GM23338 (cell line): ENCODE results near the gene PPM1H. TPM values are rescaled to one million over a fixed set of nuclear protein-coding genes. Genes with fewer than 3 reads are reported as not detected.

Source experiments
- ATAC-seq: fragments of 200-7000 bp; cut with Tn5 transposase; 3 replicates; pipeline ENCODE4 v1.9.1; 2020
- DNase-seq: peaks from one replicate; pipeline ENCODE4 v3.0.0-alpha.2; 2015; ENCODE audit warnings: low spot score
- H2AFZ ChIP-seq: fragments of 200-600 bp; sonication (generic); 2 replicates; pipeline ENCODE4 v1.8.0; 2016; ENCODE audit warnings: antibody characterized with exemption, mild to moderate bottlenecking, moderate library complexity
- H3F3A ChIP-seq: fragments of 200-600 bp; sonication (generic); replicated peaks from 2 replicates; pipeline ENCODE4 v1.8.0; 2017; ENCODE audit warnings: antibody characterized with exemption, mixed run types, low read depth
- H3K27ac ChIP-seq: fragments of 200-600 bp; sonication (generic); 2 replicates; pipeline ENCODE4 v1.6.1; 2016; ENCODE audit warnings: low read depth
- H3K27me3 ChIP-seq: fragments of 200-600 bp; sonication (generic); 2 replicates; pipeline ENCODE4 v1.8.0; 2016; ENCODE audit warnings: mild to moderate bottlenecking, mixed run types, moderate library complexity; ENCODE audit not compliant: insufficient read depth
- H3K36me3 ChIP-seq: fragments of 200-600 bp; sonication (generic); 2 replicates; pipeline ENCODE4 v1.8.0; 2016; ENCODE audit warnings: mild to moderate bottlenecking; ENCODE audit not compliant: insufficient read depth
- H3K4me1 ChIP-seq: fragments of 200-600 bp; sonication (generic); 2 replicates; pipeline ENCODE4 v1.8.0; 2016; ENCODE audit warnings: mild to moderate bottlenecking, moderate library complexity; ENCODE audit not compliant: insufficient read depth
- H3K4me2 ChIP-seq: fragments of 200-600 bp; sonication (generic); 2 replicates; pipeline ENCODE4 v1.7.1; 2017; ENCODE audit warnings: mixed run types
- H3K4me3 ChIP-seq: fragments of 200-600 bp; sonication (generic); 2 replicates; pipeline ENCODE4 v1.6.1; 2016; ENCODE audit warnings: mixed run types
- H3K79me2 ChIP-seq: fragments of 200-600 bp; sonication (generic); replicated peaks from 2 replicates; pipeline ENCODE4 v1.8.0; 2017; ENCODE audit warnings: mild to moderate bottlenecking; ENCODE audit not compliant: insufficient read depth
- H3K9me2 ChIP-seq: fragments of 200-600 bp; sonication (generic); 2 replicates; pipeline ENCODE4 v1.8.0; 2017; ENCODE audit not compliant: insufficient read depth
- H4K20me1 ChIP-seq: fragments of 200-600 bp; sonication (generic); replicated peaks from 2 replicates; pipeline ENCODE4 v1.8.0; 2017; ENCODE audit warnings: mild to moderate bottlenecking; ENCODE audit not compliant: insufficient read depth
- H3K27ac Mint-ChIP-seq: 2 replicates; pipeline ENCODE4 v1.8.0; 2020; ENCODE audit warnings: inconsistent platforms, mild to moderate bottlenecking, moderate library complexity, mixed read lengths
- H3K27me3 Mint-ChIP-seq: 3 replicates; pipeline ENCODE4 v1.8.0; 2022; ENCODE audit warnings: low read depth, mild to moderate bottlenecking, moderate library complexity, mixed read lengths, inconsistent platforms; ENCODE audit not compliant: insufficient read depth, poor library complexity
- H3K36me3 Mint-ChIP-seq: 3 replicates; pipeline ENCODE4 v1.8.0; 2021; ENCODE audit warnings: low read depth, mild to moderate bottlenecking, inconsistent platforms, moderate library complexity, mixed read lengths
- H3K4me1 Mint-ChIP-seq: 3 replicates; pipeline ENCODE4 v1.8.0; 2020; ENCODE audit warnings: mild to moderate bottlenecking, inconsistent platforms, mixed read lengths
- H3K4me3 Mint-ChIP-seq: 3 replicates; pipeline ENCODE4 v1.8.0; 2021; ENCODE audit warnings: moderate library complexity, mild to moderate bottlenecking, inconsistent platforms, mixed read lengths
- H3K9me3 Mint-ChIP-seq: 3 replicates; pipeline ENCODE4 v1.8.0; 2020; ENCODE audit warnings: moderate library complexity, mild to moderate bottlenecking, inconsistent platforms, mixed read lengths
- CREB1 ChIP-seq: fragments of 250-450 bp; sonication (Bioruptor Pico); IDR thresholded peaks from 2 replicates; pipeline ENCODE4 v1.5.0; 2020; ENCODE audit warnings: low read depth, mild to moderate bottlenecking, moderate library complexity
- EZH2 ChIP-seq: fragments of 200-600 bp; sonication (generic); IDR thresholded peaks from one replicate; pipeline ENCODE4 v1.8.0; 2017; ENCODE audit warnings: antibody characterized with exemption, mild to moderate bottlenecking, low read depth; ENCODE audit not compliant: unreplicated experiment
- EZH2phosphoT487 ChIP-seq: fragments of 200-600 bp; sonication (generic); IDR thresholded peaks from one replicate; pipeline ENCODE4 v1.8.1; 2018; ENCODE audit warnings: antibody characterized with exemption; ENCODE audit not compliant: unreplicated experiment
- JUNB ChIP-seq: IDR thresholded peaks from one replicate; pipeline ENCODE4 v1.6.1; 2016; ENCODE audit warnings: antibody characterized with exemption; ENCODE audit not compliant: unreplicated experiment
- NANOG ChIP-seq: IDR thresholded peaks from 2 replicates; pipeline ENCODE4 v1.6.1; 2016; ENCODE audit warnings: antibody characterized with exemption, borderline replicate concordance
- POLR2AphosphoS5 ChIP-seq: IDR thresholded peaks from 2 replicates; pipeline ENCODE4 v1.6.1; 2016; ENCODE audit warnings: antibody characterized with exemption, low read depth
- STAT1 ChIP-seq: IDR thresholded peaks from one replicate; pipeline ENCODE4 v1.6.1; 2016; ENCODE audit warnings: antibody characterized with exemption; ENCODE audit not compliant: unreplicated experiment
- ZNF114 ChIP-seq: fragments of 250-450 bp; sonication (Bioruptor Pico); IDR thresholded peaks from 2 replicates; pipeline ENCODE4 v1.5.0; 2020; ENCODE audit warnings: mild to moderate bottlenecking, moderate library complexity
- ZNF331 ChIP-seq: fragments of 250-450 bp; sonication (Bioruptor Pico); IDR thresholded peaks from 2 replicates; pipeline ENCODE4 v1.5.0; 2020; ENCODE audit warnings: low read depth, mild to moderate bottlenecking, moderate library complexity
- polyA plus RNA-seq: library from polyadenylated mRNA; unstranded; fragments of >200 nt; fragmentation: Nextera tagmentation; extraction: Ambion mirVana; gene quantifications from 2 replicates; pipeline ENCODE4 v1.2.1, GENCODE V29; 2016
- total RNA-seq: library from RNA; depleted of rRNA; stranded (reverse); fragments of >200 nt; shearing (Covaris generic); gene quantifications from 2 replicates; pipeline ENCODE4 v1.2.3, GENCODE V29; 2014
- TF ChIP-seq, protein P1 (sequence below), 2 experiments: fragments of 200-600 bp in 1 of 2; sonication (generic) in 1 of 2; conservative IDR thresholded peaks; 2 replicates each; pipeline versions ENCODE4 v1.5.1 to v1.6.1; 2016 to 2017; ENCODE audit warnings: antibody characterized with exemption in 2 of 2, low read depth in 2 of 2, mild to moderate bottlenecking in 2 of 2, moderate library complexity in 1 of 2
- TF ChIP-seq, protein P2 (sequence below): IDR thresholded peaks from one replicate; pipeline ENCODE4 v1.6.1; 2018; ENCODE audit warnings: antibody characterized with exemption; ENCODE audit not compliant: unreplicated experiment

PPM1H gene
- total and polyA plus RNA-seq, 2 experiments from 2014 or later: 11.4 to 41.2 TPM

DNA sequence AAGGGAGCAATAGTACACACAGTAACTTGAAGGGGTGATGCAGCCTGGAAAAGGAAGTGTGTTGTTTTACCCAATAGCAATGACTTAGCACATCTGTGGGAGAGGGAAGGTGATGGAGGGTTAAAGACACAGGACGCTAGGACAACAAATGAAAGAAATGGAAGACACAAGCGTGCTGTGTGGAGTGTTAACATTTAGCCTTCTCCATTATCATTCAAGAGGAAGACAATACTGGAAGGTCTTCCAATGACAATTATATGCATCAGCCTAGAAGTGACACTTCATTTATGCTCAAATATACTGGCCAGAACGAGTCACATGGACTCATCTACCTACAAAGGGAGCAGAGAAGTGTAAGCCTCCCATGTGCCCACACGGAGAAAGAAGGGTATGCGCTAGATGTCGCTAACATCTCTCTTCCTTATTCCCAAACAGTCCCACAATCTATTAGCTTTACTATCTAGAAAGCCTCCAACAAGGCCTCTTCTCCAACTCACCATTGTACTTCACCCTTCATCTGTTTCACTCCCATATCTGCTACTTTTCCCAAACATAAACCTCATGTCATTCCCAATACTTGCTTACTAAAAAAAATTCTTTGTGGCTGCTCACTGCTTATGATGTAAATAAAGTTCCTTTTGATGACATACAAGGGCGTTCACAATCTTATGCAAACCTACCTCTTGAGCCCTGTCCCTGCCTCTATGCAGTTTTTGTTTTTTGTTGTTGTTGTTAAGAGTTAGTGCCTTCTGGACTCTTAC is 20.3 kb downstream of the PPM1H start:
- Histone ChIP-seq H3K4me3 (no peak overlapping the region; the same call in 1 of the 2 replicates), H3K36me3 (no peaks in the 10 kb centered on the region), H2AFZ (no peak overlapping the region), H3K79me2 (peaks cover 73% of the 10 kb centered on the region), H3F3A (no peaks in the 10 kb centered on the region), H3K9me2 (no peaks in the 10 kb centered on the region), H3K27me3 (no peaks in the 10 kb centered on the region), H4K20me1 (no peaks in the 10 kb centered on the region; the same call in 1 of the 2 replicates), H3K27ac (peak overlapping the region; percentile 78), H3K4me1 (peaks cover 56% of the 10 kb centered on the region), H3K4me2 (peak overlapping the region; percentile 48)
- DNase-seq (no peak), ATAC-seq (peak; percentile 21)
- TF ChIP-seq EZH2phosphoT487 (no peak), CREB1 (CRISPR knock-in tag) (no peak)
- TF ChIP-seq, protein P1, sequence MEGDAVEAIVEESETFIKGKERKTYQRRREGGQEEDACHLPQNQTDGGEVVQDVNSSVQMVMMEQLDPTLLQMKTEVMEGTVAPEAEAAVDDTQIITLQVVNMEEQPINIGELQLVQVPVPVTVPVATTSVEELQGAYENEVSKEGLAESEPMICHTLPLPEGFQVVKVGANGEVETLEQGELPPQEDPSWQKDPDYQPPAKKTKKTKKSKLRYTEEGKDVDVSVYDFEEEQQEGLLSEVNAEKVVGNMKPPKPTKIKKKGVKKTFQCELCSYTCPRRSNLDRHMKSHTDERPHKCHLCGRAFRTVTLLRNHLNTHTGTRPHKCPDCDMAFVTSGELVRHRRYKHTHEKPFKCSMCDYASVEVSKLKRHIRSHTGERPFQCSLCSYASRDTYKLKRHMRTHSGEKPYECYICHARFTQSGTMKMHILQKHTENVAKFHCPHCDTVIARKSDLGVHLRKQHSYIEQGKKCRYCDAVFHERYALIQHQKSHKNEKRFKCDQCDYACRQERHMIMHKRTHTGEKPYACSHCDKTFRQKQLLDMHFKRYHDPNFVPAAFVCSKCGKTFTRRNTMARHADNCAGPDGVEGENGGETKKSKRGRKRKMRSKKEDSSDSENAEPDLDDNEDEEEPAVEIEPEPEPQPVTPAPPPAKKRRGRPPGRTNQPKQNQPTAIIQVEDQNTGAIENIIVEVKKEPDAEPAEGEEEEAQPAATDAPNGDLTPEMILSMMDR (conservative IDR thresholded peaks at IDR 0.05; ENCODE audit: low read depth in 2 of 2): peak; percentile 20 to 39; a peak in 3 of 4 replicates
- Mint-ChIP-seq H3K36me3 (peaks cover 10% of the 10 kb centered on the region; the same call in 2 of the 3 replicates), H3K9me3 (no peaks in the 10 kb centered on the region), H3K4me3 (no peak overlapping the region), H3K27me3 (peaks cover 3% of the 10 kb centered on the region), H3K4me1 (peaks cover 76% of the 10 kb centered on the region), H3K27ac (peak overlapping the region; percentile 87)

DNA sequence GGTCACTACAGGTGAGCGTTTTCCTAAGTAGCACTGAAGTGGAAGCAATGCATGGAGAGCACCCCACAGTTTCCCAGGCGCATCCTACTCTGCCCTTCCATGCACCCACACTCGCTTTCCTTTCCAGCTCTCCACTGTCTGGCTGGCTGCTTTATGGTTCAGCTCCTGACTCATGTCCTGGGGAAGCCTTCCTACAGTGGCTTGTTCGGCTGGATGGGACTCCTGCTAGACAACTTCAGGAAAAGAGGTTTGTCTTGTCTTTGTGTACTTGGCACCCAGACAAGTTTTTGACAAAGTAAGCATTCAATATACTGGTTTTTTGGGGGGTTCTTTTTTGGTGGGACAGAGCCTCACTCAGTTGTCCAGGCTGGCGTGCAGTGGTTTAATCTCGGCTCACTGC is 21.6 kb downstream of the PPM1H start:
- ATAC-seq (no peak), DNase-seq (no peak)
- Histone ChIP-seq H3K4me2 (0 out of 2 replicates have a peak overlapping the region, but pooled peaks have one; percentile 5), H2AFZ (no peak overlapping the region), H3K36me3 (no peaks in the 10 kb centered on the region), H3K4me3 (no peak overlapping the region), H3K27ac (no peak overlapping the region), H3K79me2 (peaks cover 76% of the 10 kb centered on the region), H3K27me3 (no peaks in the 10 kb centered on the region), H4K20me1 (no peaks in the 10 kb centered on the region; the same call in 1 of the 2 replicates), H3K4me1 (peaks cover 48% of the 10 kb centered on the region), H3K9me2 (no peaks in the 10 kb centered on the region), H3F3A (no peaks in the 10 kb centered on the region)
- Mint-ChIP-seq H3K27ac (no peak overlapping the region), H3K36me3 (peaks cover 10% of the 10 kb centered on the region; the same call in 2 of the 3 replicates), H3K4me1 (peaks cover 75% of the 10 kb centered on the region), H3K4me3 (no peak overlapping the region), H3K27me3 (peaks cover 2% of the 10 kb centered on the region), H3K9me3 (no peaks in the 10 kb centered on the region)
- no peak for TF ChIP-seq EZH2phosphoT487
- no peak for TF ChIP-seq ZNF114 (CRISPR knock-in tag)
- no peak for TF ChIP-seq NANOG
- no peak for TF ChIP-seq STAT1
- no peak for TF ChIP-seq JUNB
- TF ChIP-seq POLR2AphosphoS5: no peak
- TF ChIP-seq, protein P2, sequence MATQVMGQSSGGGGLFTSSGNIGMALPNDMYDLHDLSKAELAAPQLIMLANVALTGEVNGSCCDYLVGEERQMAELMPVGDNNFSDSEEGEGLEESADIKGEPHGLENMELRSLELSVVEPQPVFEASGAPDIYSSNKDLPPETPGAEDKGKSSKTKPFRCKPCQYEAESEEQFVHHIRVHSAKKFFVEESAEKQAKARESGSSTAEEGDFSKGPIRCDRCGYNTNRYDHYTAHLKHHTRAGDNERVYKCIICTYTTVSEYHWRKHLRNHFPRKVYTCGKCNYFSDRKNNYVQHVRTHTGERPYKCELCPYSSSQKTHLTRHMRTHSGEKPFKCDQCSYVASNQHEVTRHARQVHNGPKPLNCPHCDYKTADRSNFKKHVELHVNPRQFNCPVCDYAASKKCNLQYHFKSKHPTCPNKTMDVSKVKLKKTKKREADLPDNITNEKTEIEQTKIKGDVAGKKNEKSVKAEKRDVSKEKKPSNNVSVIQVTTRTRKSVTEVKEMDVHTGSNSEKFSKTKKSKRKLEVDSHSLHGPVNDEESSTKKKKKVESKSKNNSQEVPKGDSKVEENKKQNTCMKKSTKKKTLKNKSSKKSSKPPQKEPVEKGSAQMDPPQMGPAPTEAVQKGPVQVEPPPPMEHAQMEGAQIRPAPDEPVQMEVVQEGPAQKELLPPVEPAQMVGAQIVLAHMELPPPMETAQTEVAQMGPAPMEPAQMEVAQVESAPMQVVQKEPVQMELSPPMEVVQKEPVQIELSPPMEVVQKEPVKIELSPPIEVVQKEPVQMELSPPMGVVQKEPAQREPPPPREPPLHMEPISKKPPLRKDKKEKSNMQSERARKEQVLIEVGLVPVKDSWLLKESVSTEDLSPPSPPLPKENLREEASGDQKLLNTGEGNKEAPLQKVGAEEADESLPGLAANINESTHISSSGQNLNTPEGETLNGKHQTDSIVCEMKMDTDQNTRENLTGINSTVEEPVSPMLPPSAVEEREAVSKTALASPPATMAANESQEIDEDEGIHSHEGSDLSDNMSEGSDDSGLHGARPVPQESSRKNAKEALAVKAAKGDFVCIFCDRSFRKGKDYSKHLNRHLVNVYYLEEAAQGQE: no peak
- no peak for TF ChIP-seq EZH2
- TF ChIP-seq ZNF331 (CRISPR knock-in tag): no peak
- TF ChIP-seq CREB1 (CRISPR knock-in tag): no peak
- TF ChIP-seq, protein P1 (conservative IDR thresholded peaks at IDR 0.05; ENCODE audit: low read depth in 2 of 2): no peak
